Ovary (tissue), 9 donors: ENCODE data around the gene UNC5B. TPM values are rescaled to one million over a fixed set of nuclear protein-coding genes. Genes with fewer than 3 reads are reported as not detected.

ENCODE experiments used
- DNase-seq, 5 donors: peaks; one replicate each; pipeline ENCODE4 v3.0.0-alpha.2; 2019 to 2020
- H3K27ac ChIP-seq, 2 donors: fragments of 200-600 bp; one replicate each; pipeline versions ENCODE4 v1.5.1 to v1.8.0; 2019 to 2022
- H3K27me3 ChIP-seq: fragments of 200-600 bp; one replicate; pipeline ENCODE4 v1.8.0; 2022
- H3K36me3 ChIP-seq: fragments of 200-600 bp; sonication (generic); one replicate; pipeline ENCODE4 v1.5.1; 2019
- H3K4me1 ChIP-seq: one replicate; pipeline ENCODE4 v1.8.1; 2013; ENCODE audit warnings: mild to moderate bottlenecking, moderate library complexity; ENCODE audit not compliant: insufficient read depth
- H3K4me3 ChIP-seq: fragments of 200-600 bp; sonication (generic); one replicate; pipeline ENCODE4 v1.5.1; 2017
- H3K9me3 ChIP-seq, 2 donors: fragments of 200-600 bp in 1 of 2; sonication (generic) in 1 of 2; one replicate each; pipeline versions ENCODE4 v1.5.1 to v1.8.1; 2013 to 2019; ENCODE audit warnings: mild to moderate bottlenecking in 1 of 2, moderate library complexity in 1 of 2
- CTCF ChIP-seq, 3 donors: fragments of 450-650 bp in 2 of 3; fragments of 200-600 bp in 1 of 3; IDR thresholded peaks; one replicate each; pipeline versions ENCODE4 v1.5.1 to v1.8.0; 2016 to 2022; ENCODE audit warnings: antibody characterized with exemption in 3 of 3, mild to moderate bottlenecking in 1 of 3
- EP300 ChIP-seq: sonication (generic); formaldehyde crosslinking; IDR thresholded peaks from one replicate; pipeline ENCODE4 v1.6.1; 2017; ENCODE audit warnings: antibody characterized with exemption
- POLR2A ChIP-seq: fragments of 450-650 bp; IDR thresholded peaks from one replicate; pipeline ENCODE4 v1.6.1; 2017; ENCODE audit warnings: antibody characterized with exemption, mild to moderate bottlenecking, moderate library complexity
- WGBS, 3 donors: extraction: QIAGEN DNeasy Blood & Tissue Kit in 1 of 3; methylation state at CpG; one replicate each; pipeline versions ENCODE4 v1.1.5 to v1.1.7; 2013 to 2017; 5-methylcytosine and 5-hydroxymethylcytosine counted together
- intact Hi-C, 4 donors: fragments of 100-400 bp; cut with DNase I; formaldehyde crosslinking; loops; one replicate each; pipeline versions ENCODE4 v1.11.0 to v1.15.1; 2022 to 2023
- polyA plus RNA-seq, 2 donors: library from polyadenylated mRNA; stranded (reverse); fragments of 200-250 nt in 1 of 2; fragments of 350-450 nt in 1 of 2; fragmentation: Illumina TruSeq in 1 of 2; extraction: RNeasy Lipid Tissue Mini Kit (QIAGEN cat#74804) in 1 of 2; gene quantifications; one replicate each; pipeline ENCODE4 v1.2.3, GENCODE V29; 2013 to 2014
- total RNA-seq, 7 donors: library from RNA; depleted of rRNA in 2 of 7; stranded (reverse); fragments of >200 nt in 2 of 7; fragmentation: NEBNext Ultra II Directional in 3 of 7; extraction: Animal tissue kit (Norgen Biotek cat#: 25700) in 3 of 7; gene quantifications; one replicate each; pipeline versions ENCODE4 v1.1.0 to v1.2.4, GENCODE V29; 2016 to 2023
- donor health status: DM: no; HTN: no; CAD: no; lungs with moderate emphysema.
- donor health status: DM: no; HTN: no; CAD: no.
- donor health status: Bipolar disorder and iron deficiency.
- donor health status: DM: yes; HTN: yes; CAD: no.
- donor health status: DM: no; HTN: no; CAD: no.
- donor health status: DM: yes; HTN: yes; CAD: no.

UNC5B gene
- total and polyA plus RNA-seq, 9 donors: 2.7 to 48.0 (median 6.3) TPM

- no peak overlapping the region for H3K27ac ChIP-seq
- WGBS, 3 donors: 30 to 42% (median 42%) methylated on average over 5 of the region's 5 CpGs
- no peaks in the 10 kb centered on the region for H3K36me3 ChIP-seq
- TF ChIP-seq CTCF (IDR thresholded peaks at IDR 0.05) (no peak), EP300 (no peak), POLR2A (no peak)
- no peaks in the 10 kb centered on the region for H3K27me3 ChIP-seq
- intact Hi-C loops: loop anchor here (5.0 to 10.0 kb wide), 4 partner anchors 54 to 1617 kb away; no protein-coding TSS in a partner anchor
- H3K4me3 ChIP-seq: no peak overlapping the region
- DNase-seq: no peak
- peaks cover 4% of the 10 kb centered on the region for H3K4me1 ChIP-seq
- H3K9me3 ChIP-seq: no peaks in the 10 kb centered on the region
These were observed 1.9 kb upstream of the UNC5B start for GRCh38 chr10:71210542-71210871.

DNA sequence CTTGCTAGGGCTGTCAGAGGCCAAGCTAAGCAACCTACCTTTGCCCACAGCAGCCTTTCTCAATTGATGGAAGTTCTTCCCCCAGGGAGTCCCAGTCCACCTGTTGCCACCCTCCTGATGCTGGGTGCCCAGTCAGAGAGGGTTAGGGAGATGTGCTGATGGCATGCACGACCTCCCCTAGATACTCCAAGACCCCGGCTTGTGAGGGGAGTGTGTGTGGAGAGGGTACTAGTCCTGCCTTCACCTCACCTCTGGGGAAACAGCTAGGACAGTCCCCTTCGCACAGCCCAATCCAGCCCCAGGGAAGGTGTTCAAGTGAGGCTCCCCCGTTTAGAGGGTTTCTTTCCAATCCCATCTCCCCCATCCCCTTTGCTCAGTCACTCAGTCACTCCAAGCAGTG lies 1.3 kb upstream of the UNC5B start:
- H3K9me3 ChIP-seq: no peaks in the 10 kb centered on the region
- TF ChIP-seq EP300 (no peak), CTCF (IDR thresholded peaks at IDR 0.05) (no peak), POLR2A (no peak)
- DNase-seq: no peak
- H3K36me3 ChIP-seq: no peaks in the 10 kb centered on the region
- intact Hi-C loops: loop anchor here (5.0 to 10.0 kb wide), 4 partner anchors 54 to 1616 kb away; no protein-coding TSS in a partner anchor
- no peak overlapping the region for H3K27ac ChIP-seq
- H3K4me1 ChIP-seq: peaks cover 4% of the 10 kb centered on the region
- no peaks in the 10 kb centered on the region for H3K27me3 ChIP-seq
- 49 to 61% (median 54%) methylated on average over 4 of the region's 4 CpGs for WGBS, 3 donors
- no peak overlapping the region for H3K4me3 ChIP-seq

GRCh38 chr10:71211775-71212317 lies 524 bp upstream of the UNC5B start:
- WGBS, 3 donors: 3 to 6% (median 3%) methylated on average over 7 of the region's 7 CpGs
- H3K27ac ChIP-seq: no peak overlapping the region
- no peak for TF ChIP-seq EP300
- no peak for TF ChIP-seq CTCF (IDR thresholded peaks at IDR 0.05)
- no peak for TF ChIP-seq POLR2A

GRCh38 chr10:71213127-71213621 lies 804 bp downstream of the UNC5B start:
- no peak for TF ChIP-seq CTCF (IDR thresholded peaks at IDR 0.05)
- TF ChIP-seq EP300: no peak
- TF ChIP-seq POLR2A: no peak
- Histone ChIP-seq H3K4me3 (peak overlapping the region; percentile 49), H3K36me3 (no peaks in the 10 kb centered on the region), H3K9me3 (no peaks in the 10 kb centered on the region), H3K4me1 (peaks cover 9% of the 10 kb centered on the region), H3K27ac (peak overlapping the region; percentile 26 to 39), H3K27me3 (no peaks in the 10 kb centered on the region)
- intact Hi-C loops: loop anchor here (5.0 to 10.0 kb wide), 4 partner anchors 52 to 1614 kb away; no protein-coding TSS in a partner anchor
- peak; percentile 46 to 67 (median 63) for DNase-seq
- 0 to 1% (median 0%) methylated on average over 26 to 36 of the region's 36 CpGs for WGBS, 3 donors

More at GRCh38 chr10:71211775-71212317, 524 bp upstream of the UNC5B start:
- intact Hi-C loops: loop anchor here (5.0 to 10.0 kb wide), 4 partner anchors 53 to 1615 kb away; no protein-coding TSS in a partner anchor
- Histone ChIP-seq H3K9me3 (no peaks in the 10 kb centered on the region), H3K27me3 (no peaks in the 10 kb centered on the region), H3K36me3 (no peaks in the 10 kb centered on the region), H3K4me1 (peaks cover 8% of the 10 kb centered on the region), H3K4me3 (peak overlapping the region; percentile 49)
- DNase-seq: no peak
